KMS-11 (cell line): ENCODE data around the gene IQCE.

Source experiments
- H2AFZ ChIP-seq: fragments of 200-600 bp; sonication (generic); 2 replicates; pipeline ENCODE4 v1.6.1; 2016; ENCODE audit warnings: antibody characterized with exemption, mixed run types, low read depth
- H3K27ac ChIP-seq: fragments of 200-600 bp; sonication (generic); 2 replicates; pipeline ENCODE4 v1.6.1; 2016; ENCODE audit warnings: mild to moderate bottlenecking, mixed run types
- H3K27me3 ChIP-seq: fragments of 200-600 bp; sonication (generic); 2 replicates; pipeline ENCODE4 v1.6.1; 2017; ENCODE audit warnings: mild to moderate bottlenecking, low read depth, mixed run types, moderate library complexity; ENCODE audit not compliant: insufficient read depth
- H3K36me3 ChIP-seq: fragments of 200-600 bp; sonication (generic); 2 replicates; pipeline ENCODE4 v1.6.1; 2017; ENCODE audit warnings: mild to moderate bottlenecking, mixed run types; ENCODE audit not compliant: insufficient read depth
- H3K4me1 ChIP-seq: fragments of 200-600 bp; sonication (generic); 2 replicates; pipeline ENCODE4 v1.6.1; 2016; ENCODE audit warnings: mild to moderate bottlenecking, low read depth, mixed run types; ENCODE audit not compliant: poor library complexity, severe bottlenecking
- H3K4me2 ChIP-seq: fragments of 200-600 bp; sonication (generic); 2 replicates; pipeline ENCODE4 v1.7.0; 2016; ENCODE audit warnings: mild to moderate bottlenecking, mixed run types
- H3K4me3 ChIP-seq: fragments of 200-600 bp; sonication (generic); IDR thresholded peaks from 2 replicates; pipeline ENCODE4 v1.6.1; 2017; ENCODE audit warnings: low read depth, low read length, mixed read lengths; ENCODE audit not compliant: insufficient read depth
- H3K79me2 ChIP-seq: fragments of 200-600 bp; sonication (generic); 2 replicates; pipeline ENCODE4 v1.6.1; 2016; ENCODE audit warnings: low read depth, mixed run types; ENCODE audit not compliant: insufficient read depth
- H3K9ac ChIP-seq: fragments of 200-600 bp; sonication (generic); 2 replicates; pipeline ENCODE4 v1.6.1; 2016; ENCODE audit warnings: mild to moderate bottlenecking, mixed run types
- H4K20me1 ChIP-seq: fragments of 200-600 bp; sonication (generic); 2 replicates; pipeline ENCODE4 v1.6.1; 2016; ENCODE audit warnings: mild to moderate bottlenecking, mixed run types; ENCODE audit not compliant: insufficient read depth
- CTCF ChIP-seq: fragments of 200-600 bp; sonication (generic); conservative IDR thresholded peaks from 2 replicates; pipeline ENCODE4 v1.6.1; 2017; ENCODE audit warnings: low read depth, mild to moderate bottlenecking, antibody characterized with exemption, low read length, moderate library complexity, mixed read lengths

Gene IQCE

GRCh38 chr7:2601907-2602306 lies 43.1 kb downstream of the IQCE start:
- no peak overlapping the region for H3K27ac ChIP-seq
- H3K4me1 ChIP-seq, result no peaks in the 10 kb centered on the region
- H3K27me3 ChIP-seq, result no peaks in the 10 kb centered on the region
- no peak overlapping the region for H3K4me2 ChIP-seq
- H3K79me2 ChIP-seq, result no peaks in the 10 kb centered on the region
- no peak overlapping the region for H2AFZ ChIP-seq
- H3K4me3 ChIP-seq, result no peak overlapping the region
- no peak overlapping the region for H3K9ac ChIP-seq
- no peak for TF ChIP-seq CTCF
- peaks cover 3% of the 10 kb centered on the region; the same call in 1 of the 2 replicates for H3K36me3 ChIP-seq
- no peaks in the 10 kb centered on the region for H4K20me1 ChIP-seq

DNA sequence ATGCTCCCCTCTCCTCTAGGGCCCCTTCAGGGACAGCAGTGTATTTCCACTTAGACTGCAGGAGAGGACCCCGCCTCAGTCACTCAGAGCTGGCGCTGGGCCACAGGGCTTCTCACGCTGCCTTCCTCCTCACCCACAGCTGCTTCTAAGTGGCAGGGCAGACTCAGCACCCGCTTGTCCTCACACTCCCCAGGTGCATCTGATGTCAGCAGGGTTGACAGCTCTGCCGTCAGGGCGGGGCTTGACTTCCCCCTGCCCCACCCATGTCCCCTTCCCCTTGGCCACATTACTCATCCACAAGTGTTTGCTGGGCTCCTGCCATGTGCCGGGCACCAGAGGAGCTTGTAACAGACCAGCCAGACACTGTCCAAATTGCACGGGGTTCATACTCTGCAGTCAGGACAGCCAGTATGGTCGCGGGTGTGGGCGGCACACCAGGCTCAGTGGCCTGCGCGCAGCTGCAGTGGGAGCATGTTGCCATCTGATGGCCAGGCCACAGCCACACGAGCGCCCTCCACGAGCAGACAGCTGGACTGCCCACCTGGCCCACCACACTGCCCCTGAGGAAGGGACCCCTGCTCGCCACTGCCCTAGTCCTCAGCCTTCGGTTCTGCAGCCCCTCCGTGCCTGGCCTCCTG lies 43.7 kb downstream of the IQCE start:
- H2AFZ ChIP-seq, result no peak overlapping the region
- no peak overlapping the region for H3K4me3 ChIP-seq
- no peaks in the 10 kb centered on the region for H3K27me3 ChIP-seq
- no peak overlapping the region for H3K9ac ChIP-seq
- no peaks in the 10 kb centered on the region for H3K4me1 ChIP-seq
- TF ChIP-seq CTCF, result no peak
- H3K27ac ChIP-seq, result no peak overlapping the region
- H3K4me2 ChIP-seq, result no peak overlapping the region
- H4K20me1 ChIP-seq, result no peaks in the 10 kb centered on the region
- no peaks in the 10 kb centered on the region for H3K79me2 ChIP-seq
- H3K36me3 ChIP-seq, result peaks cover 3% of the 10 kb centered on the region; the same call in 1 of the 2 replicates

DNA sequence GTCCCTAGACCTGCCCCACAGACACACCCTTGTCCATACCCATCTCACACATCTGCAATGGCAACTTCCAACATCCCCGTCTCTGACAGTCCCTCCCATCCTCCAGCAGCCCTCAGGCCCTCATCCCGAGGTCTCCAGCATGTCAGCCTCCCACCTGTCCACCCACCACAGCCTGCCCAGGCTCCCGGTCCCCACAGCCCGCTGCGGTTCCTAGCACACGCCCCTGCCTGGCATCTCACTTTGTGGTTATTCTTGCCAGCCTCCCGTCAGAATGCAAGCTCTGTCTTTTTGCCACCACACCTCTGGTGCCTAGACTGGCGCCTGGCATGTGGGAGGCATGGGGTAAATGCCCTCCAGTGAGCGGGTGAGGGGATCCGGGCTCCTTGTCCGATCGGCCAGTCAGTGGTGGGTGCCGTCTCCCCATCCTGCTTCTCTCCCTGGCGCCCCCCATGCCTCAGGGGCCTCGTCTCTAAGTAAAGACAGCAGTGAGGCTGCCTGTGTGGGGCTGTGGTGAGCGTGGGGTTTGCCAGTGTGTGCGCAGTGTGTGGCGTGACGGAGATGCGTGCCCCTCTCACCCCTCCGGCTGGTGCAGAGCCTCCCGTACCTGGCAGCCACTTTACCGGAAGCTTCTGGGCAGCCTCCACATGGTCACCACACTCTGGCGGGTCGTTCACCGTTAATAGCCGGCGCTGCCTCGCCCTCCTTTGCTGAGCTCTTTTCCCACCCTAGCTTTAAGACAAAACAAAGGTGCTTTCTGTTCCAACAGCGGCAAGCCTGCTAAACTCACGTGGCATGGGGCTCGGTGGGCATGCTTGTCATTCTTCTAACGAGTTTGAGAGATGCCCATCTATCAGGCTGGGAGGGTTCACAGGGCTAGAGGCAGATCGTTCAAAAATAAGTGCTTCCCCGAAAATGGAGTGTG lies 44.5 kb downstream of the IQCE start:
- Histone ChIP-seq H4K20me1 (no peaks in the 10 kb centered on the region), H3K27me3 (no peaks in the 10 kb centered on the region), H2AFZ (no peak overlapping the region), H3K36me3 (no peaks in the 10 kb centered on the region), H3K4me3 (no peak overlapping the region), H3K79me2 (no peaks in the 10 kb centered on the region), H3K4me2 (no peak overlapping the region), H3K27ac (no peak overlapping the region), H3K4me1 (no peaks in the 10 kb centered on the region), H3K9ac (no peak overlapping the region)
- TF ChIP-seq CTCF, result no peak

DNA sequence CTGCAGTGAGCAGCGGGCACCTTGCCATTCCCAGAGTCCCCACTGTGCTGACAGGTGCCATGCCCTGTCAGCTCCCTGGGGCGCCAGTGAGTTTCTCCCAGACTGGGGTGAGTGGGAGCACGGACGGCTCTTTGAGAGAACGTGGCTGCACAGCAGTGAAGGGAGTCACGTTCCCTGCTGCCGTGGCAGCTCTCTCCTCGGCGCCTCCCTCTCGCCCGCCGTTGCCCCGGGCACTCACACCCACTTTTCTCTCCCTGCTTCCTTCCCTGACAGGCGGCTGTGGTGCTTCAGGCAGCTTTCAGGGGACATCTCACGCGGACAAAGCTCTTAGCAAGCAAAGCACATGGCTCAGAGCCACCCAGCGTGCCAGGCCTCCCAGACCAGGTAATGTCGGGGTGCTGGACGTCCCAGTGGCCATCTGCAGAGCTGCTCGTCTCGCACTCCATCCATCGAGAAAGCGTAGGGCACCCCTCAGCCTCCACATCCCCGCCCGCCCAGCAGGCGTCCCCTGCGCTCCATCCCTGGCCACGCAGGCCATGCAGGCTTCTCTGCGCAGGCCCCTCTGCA lies 45.9 kb downstream of the IQCE start:
- H3K4me3 ChIP-seq, result no peak overlapping the region
- no peak overlapping the region for H3K4me2 ChIP-seq
- no peak overlapping the region for H3K9ac ChIP-seq
- no peaks in the 10 kb centered on the region for H4K20me1 ChIP-seq
- H3K27ac ChIP-seq, result no peak overlapping the region
- no peak for TF ChIP-seq CTCF
- no peaks in the 10 kb centered on the region for H3K4me1 ChIP-seq
- H3K27me3 ChIP-seq, result no peaks in the 10 kb centered on the region
- H2AFZ ChIP-seq, result no peak overlapping the region
- no peaks in the 10 kb centered on the region for H3K36me3 ChIP-seq
- no peaks in the 10 kb centered on the region for H3K79me2 ChIP-seq
